ENCODE measurements around the gene CDK1. TPM values are rescaled to one million over a fixed set of nuclear protein-coding genes. Genes with fewer than 3 reads are reported as not detected.
A peak's percentile ranks its signal among the peaks of the same experiment; 100 is the strongest.

Gene CDK1
- total and polyA plus RNA-seq, 2 donors (not counting 1 experiment from before 2014, with no cell fraction given): 0.54 to 0.71 TPM

DNA sequence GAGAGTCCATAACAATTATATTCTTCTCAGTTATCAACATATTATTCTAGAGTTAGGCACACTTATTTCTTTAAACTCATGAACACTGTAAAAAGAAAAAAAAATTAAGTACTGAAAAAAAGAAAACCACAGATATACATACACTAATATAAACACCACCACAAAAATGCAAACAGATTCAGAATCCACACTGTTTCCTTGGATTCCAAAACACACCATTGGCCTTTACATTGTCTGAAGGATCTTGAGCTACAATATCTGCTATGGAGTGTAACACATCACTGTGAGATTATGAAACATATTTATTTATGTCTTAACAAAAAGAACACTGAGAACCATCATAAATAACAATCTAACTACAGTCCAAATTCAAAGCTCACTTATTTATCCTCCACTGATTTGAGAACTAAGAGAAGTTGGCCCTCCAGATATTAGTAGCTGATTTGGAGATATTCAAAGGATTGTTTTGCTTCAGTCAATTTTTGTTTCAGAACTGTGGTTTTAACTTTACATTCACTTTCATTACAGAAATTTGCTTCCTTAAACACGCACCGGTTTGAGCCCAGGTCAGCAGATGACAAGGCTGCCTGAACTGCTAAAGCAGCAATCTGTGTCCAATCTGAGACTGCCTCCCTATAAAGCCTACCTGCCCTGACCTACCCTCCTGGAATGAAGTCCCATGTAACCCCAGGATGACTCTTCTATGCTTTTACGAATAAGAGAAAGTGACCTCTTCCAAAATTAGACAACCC lies 47.0 kb upstream of the CDK1 start:
- Histone ChIP-seq H2AFZ (ENCODE audit: insufficient read depth, low read depth, low read length, poor library complexity, severe bottlenecking) (peak overlapping the region; percentile 92), H3K9ac (ENCODE audit: low read length) (peak overlapping the region; percentile 72), H3K27me3 (replicated peaks in 1 of 4; ENCODE audit: control extremely low read depth in 1 of 4, control insufficient read depth in 3 of 4, insufficient read depth in 4 of 4, low read length in 3 of 4) (peaks cover 0 to 18% (median 8%) of the 10 kb centered on the region in 4 experiments), H3K4me2 (replicated peaks; ENCODE audit: low read depth, low read length, poor library complexity, severe bottlenecking) (peak overlapping the region; percentile 82), H3K27ac (ENCODE audit: low read length in 2 of 2) (peak overlapping the region; percentile 47 to 71), H3K4me1 (ENCODE audit: control insufficient read depth in 2 of 2, insufficient read depth in 2 of 2, low read length in 2 of 2) (peaks cover 21% of the 10 kb centered on the region in 2 donors), H3K4me3 (ENCODE audit: control extremely low read depth in 1 of 5, extremely low read depth in 1 of 5, insufficient read depth in 1 of 5, low read depth in 2 of 5, low read length in 4 of 5) (peak overlapping the region in 4 of 5 experiments; percentile 57 to 83 (median 71)), H3K9me3 (ENCODE audit: control extremely low read depth in 1 of 3, control insufficient read depth in 2 of 3, insufficient read depth in 1 of 3, low read length in 2 of 3) (peaks cover 0 to 2% (median 0%) of the 10 kb centered on the region in 3 donors), H3K36me3 (replicated peaks in 1 of 2; ENCODE audit: control extremely low read depth in 1 of 2, control insufficient read depth in 1 of 2, extremely low read depth in 1 of 2, insufficient read depth in 2 of 2, low read length in 1 of 2) (no peaks in the 10 kb centered on the region), H4K20me1 (ENCODE audit: control insufficient read depth, insufficient read depth, low read length, poor library complexity, severe bottlenecking) (no peaks in the 10 kb centered on the region), H3K79me2 (ENCODE audit: control insufficient read depth, insufficient read depth, low read length) (no peaks in the 10 kb centered on the region)
- TF ChIP-seq, protein P1, sequence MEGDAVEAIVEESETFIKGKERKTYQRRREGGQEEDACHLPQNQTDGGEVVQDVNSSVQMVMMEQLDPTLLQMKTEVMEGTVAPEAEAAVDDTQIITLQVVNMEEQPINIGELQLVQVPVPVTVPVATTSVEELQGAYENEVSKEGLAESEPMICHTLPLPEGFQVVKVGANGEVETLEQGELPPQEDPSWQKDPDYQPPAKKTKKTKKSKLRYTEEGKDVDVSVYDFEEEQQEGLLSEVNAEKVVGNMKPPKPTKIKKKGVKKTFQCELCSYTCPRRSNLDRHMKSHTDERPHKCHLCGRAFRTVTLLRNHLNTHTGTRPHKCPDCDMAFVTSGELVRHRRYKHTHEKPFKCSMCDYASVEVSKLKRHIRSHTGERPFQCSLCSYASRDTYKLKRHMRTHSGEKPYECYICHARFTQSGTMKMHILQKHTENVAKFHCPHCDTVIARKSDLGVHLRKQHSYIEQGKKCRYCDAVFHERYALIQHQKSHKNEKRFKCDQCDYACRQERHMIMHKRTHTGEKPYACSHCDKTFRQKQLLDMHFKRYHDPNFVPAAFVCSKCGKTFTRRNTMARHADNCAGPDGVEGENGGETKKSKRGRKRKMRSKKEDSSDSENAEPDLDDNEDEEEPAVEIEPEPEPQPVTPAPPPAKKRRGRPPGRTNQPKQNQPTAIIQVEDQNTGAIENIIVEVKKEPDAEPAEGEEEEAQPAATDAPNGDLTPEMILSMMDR (IDR thresholded peaks at IDR 0.05): no peak
- no peak for TF ChIP-seq EZH2 (IDR thresholded peaks at IDR 0.05; ENCODE audit: borderline replicate concordance, insufficient read depth, low read depth, low read length, poor library complexity, severe bottlenecking)
- ChIA-PET CTCF (no interaction called here), POLR2A (no interaction called here)
- intact Hi-C loops (cut with micrococcal nuclease): loop anchor here (1.0 to 5.0 kb wide), 2 partner anchors 79 to 1105 kb away; no protein-coding TSS in a partner anchor
- Mint-ChIP-seq H3K9me3 (ENCODE audit: insufficient read depth) (no peaks in the 10 kb centered on the region), H3K4me3 (peak overlapping the region; percentile 96), H3K27ac (peak overlapping the region; percentile 86), H3K4me1 (peaks cover 39% of the 10 kb centered on the region), H3K27me3 (peaks cover 5% of the 10 kb centered on the region)
- WGBS (ENCODE audit: insufficient coverage): 10% methylated on average over 3 of the region's 3 CpGs
- peak; percentile 38 for ATAC-seq (ENCODE audit: low read depth)
- DNase-seq: peak; percentile 70

All from B cell (primary cell).